ENCODE data around the gene AMMECR1.
"Not testable (repeated sequence)": the region's sequence is repeated elsewhere in the genome, so short reads cannot be mapped to it uniquely, and the experiment has no call there.

AMMECR1 gene

DNA sequence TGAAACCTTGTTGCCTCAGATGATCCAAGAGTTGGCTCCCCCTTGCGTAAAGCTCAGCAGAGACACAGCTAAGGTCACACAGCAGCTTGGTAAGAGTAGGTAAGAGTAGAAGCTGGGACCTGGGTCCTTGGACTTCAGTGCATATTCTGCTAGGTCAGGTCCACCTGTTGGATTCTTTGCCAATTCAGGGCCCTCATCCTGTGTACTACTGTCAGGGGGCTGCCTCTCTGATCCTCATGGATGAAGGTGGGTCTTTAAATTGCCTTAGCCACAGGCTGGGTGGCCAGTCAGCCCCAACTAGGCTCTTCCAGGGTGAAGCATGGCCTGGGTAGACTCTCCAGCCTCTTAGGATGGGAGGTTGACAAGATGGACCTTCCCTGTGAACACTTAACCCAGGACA is 155.8 kb downstream of the AMMECR1 start:
- DNase-seq: no peak

DNA sequence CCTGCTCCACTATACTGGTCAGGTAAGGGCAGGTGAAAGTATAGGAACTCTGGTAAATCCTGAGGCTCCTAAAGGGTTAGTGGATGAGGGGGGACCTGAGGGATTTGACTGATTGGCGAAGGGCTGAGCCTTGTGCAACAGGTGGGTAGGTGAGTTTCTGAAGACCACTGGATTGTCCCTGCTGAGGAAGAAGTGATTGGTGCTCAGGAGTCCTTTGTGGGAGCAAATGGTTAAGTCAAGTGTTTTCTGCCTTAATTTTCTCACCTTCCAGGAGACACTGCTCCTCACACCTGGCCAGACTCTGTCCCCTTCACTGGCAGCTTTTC is 156.6 kb downstream of the AMMECR1 start:
- no peak for DNase-seq

DNA sequence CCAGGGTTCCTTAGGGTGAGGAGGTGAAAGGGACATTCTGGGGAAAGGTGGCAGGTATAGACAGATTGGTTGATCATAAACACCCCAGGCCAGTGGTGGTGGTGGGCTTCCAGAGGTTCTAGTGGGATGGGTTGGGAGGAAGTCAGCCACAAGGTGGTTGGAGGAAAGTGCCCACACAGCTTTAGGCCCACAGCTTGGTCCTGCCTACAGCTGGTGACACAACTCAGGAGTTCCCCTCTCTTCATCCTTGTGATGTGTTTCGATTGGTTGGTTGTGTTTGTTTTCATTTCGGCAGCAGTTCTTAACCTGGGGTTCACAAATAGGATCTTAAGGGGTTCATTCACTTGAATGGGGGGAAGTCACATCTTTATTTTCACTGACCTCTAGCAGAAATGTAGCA is 158.0 kb downstream of the AMMECR1 start:
- DNase-seq: no peak

- no peak for DNase-seq
Observed at GRCh38 chrX:110159235-110159634, 158.7 kb downstream of the AMMECR1 start.

GRCh38 chrX:110157444-110157843 is 160.4 kb downstream of the AMMECR1 start:
- no peak for DNase-seq

DNA sequence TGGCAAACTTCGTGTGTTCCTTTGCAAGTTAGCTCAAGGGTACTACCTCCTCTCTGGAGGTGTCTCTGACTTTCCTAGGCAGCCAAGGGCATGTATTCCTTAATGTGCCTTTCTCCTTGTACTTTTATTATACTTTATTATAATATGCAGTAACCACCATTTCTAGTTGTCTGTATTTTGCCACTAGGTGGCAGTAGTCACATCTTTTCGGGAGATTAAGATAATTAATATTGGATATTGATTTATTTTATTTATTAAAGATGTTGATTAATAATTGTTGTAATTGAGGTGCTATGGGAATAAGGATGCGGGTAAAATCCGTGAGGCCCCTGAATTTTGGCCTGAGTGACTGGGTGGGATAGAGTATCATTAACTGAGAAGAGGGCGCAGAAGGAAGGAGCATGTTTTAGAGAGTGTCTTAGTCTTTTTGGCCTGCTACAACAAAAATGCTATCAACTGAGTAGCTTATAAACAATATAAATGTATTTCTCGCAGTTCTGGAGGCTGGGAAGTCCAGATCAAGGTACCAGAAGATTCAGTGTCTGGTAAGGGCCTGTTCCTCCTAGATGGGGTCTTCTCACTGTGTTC is 161.6 kb downstream of the AMMECR1 start:
- DNase-seq: no peak

DNA sequence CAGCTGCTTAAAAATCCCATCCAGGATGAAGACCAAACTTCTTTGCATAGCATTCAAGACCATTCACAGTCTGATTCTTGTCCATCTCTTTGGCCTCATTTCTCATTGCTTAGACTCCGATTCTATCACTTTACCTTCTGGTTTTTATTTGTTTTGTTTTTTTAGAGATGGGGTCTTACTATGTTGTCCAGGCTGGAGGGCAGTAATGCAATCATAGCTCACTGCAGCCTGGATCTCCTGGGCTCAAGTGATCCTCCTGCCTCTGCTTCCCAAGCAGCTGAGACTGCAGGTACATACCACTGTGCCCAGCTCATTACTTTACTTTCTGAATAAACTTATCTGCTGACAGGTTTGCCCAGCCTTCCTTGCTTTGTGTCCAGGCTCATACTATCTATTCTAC is 162.1 kb downstream of the AMMECR1 start:
- DNase-seq: no peak

DNA sequence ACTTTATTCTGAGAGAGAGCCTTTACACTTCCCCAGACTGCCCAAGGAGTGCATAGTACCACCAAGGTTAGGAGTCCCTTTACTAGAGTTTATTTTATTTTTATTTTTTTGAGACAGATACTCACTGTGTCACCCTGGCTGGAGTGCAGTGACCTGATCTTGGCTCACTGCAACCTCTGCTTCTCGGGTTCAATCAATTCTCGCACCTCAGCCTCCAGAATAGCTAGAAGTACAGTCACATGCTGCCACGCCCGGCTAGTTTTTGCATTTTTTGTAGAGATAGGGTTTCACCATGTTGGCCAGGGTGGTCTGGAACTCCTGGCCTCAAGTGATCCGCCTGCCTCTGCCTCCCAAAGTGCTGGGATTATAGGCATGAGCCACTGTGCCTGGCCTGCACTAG is 163.6 kb downstream of the AMMECR1 start:
- not testable (repeated sequence) for DNase-seq

DNA sequence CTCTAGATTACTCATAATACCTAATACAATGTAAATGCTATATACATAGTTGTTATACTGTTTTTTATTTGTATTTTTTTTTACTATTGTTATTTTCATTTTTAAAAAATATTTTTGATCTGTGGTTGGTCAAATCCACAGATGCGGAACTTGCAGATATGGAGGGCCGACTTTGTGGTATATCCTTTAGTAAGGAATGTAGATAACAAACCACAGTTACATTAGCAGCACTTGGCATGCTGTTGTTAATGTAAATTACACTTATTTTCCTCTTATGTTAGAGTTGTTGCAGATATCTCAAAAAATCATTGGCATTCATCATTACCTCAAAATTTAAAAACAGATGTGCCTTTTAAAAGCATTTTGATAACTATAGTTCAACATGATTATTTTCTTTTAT is 164.0 kb downstream of the AMMECR1 start:
- no peak for DNase-seq

DNA sequence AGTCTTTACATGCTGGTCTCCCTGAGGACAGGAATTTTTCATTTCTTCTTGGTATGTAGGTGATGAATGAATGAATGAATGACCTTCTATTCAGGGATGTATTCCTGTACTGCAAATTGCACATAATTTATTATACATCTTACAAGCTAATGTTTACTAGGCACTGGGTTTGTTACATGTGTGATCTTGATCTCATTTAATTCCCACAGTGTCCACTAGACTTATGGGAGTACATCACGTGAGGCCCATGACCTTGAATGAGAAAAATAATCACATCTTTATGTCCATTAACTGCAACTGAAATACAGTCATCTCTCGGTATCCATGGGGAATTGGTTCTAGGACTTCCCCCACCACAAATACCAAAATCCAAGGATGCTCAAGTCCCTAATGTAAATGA is 164.6 kb downstream of the AMMECR1 start:
- DNase-seq: no peak

DNA sequence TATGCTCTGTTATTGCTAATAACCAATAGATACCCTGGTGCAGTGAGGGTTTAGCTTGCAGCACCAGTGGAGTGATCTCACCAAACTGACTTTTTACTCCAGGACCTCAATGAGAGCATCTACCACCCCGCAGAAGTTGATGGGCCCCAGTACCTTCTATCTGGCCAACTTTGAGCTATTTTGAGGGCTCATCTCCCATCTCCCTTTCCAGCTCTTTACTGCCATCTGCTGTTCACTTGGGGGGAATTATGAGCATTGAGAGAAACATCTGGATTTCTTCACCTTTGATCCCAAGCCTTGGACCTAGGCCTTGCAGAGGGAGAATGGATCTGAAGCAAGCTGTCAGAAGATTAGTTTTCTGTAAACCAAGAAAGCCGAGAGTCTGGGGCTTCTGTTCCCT is 171.4 kb downstream of the AMMECR1 start:
- peak; percentile 31 to 43 for DNase-seq

- DNase-seq: peak in 1 of 2 experiments; percentile 42
Observed at GRCh38 chrX:110145854-110146253, 172.0 kb downstream of the AMMECR1 start.

DNA sequence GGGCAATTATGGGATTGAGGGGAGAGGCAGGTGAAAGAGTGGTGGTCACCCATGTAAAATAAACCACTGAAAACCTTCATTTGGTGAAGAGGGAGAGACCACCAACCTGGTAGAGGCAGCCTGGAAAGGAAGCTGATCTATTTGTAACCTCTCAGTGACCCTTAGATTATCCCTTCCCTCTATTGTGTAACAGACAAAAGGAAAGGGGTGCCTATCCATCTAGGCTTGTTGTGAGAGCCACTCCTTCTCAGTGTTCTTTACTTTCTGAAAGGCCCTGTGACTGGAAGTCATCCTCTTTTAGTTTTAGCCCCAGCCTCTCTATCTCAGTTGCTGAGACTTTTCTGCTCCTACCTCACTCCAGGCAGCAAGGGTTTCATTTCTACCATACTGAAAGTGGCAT is 172.6 kb downstream of the AMMECR1 start:
- no peak for DNase-seq
